ENCODE results near the gene ZNF507. TPM values are rescaled to one million over a fixed set of nuclear protein-coding genes. Genes with fewer than 3 reads are reported as not detected.

The ZNF507 gene
- total RNA-seq, 1 donor from 2014 or later, result 22.2 TPM

- TF ChIP-seq CTCF (IDR thresholded peaks at IDR 0.05; ENCODE audit: unreplicated experiment), result no peak
- Mint-ChIP-seq H3K27me3 (ENCODE audit: unreplicated experiment) (no peaks in the 10 kb centered on the region), H3K27ac (ENCODE audit: unreplicated experiment) (no peak overlapping the region), H3K9me3 (ENCODE audit: unreplicated experiment) (no peaks in the 10 kb centered on the region), H3K4me1 (ENCODE audit: unreplicated experiment) (no peaks in the 10 kb centered on the region), H3K4me3 (ENCODE audit: unreplicated experiment) (no peak overlapping the region), H3K36me3 (ENCODE audit: low read depth, unreplicated experiment) (peaks cover 39% of the 10 kb centered on the region)
- DNase-seq (ENCODE audit: low spot score), result no peak
Measured at GRCh38 chr19:32367063-32367462, 21.7 kb downstream of the ZNF507 start.

- H3K36me3 Mint-ChIP-seq (ENCODE audit: low read depth, unreplicated experiment), result peaks cover 36% of the 10 kb centered on the region
- TF ChIP-seq CTCF (IDR thresholded peaks at IDR 0.05; ENCODE audit: unreplicated experiment), result no peak
- H3K9me3 Mint-ChIP-seq (ENCODE audit: unreplicated experiment), result no peaks in the 10 kb centered on the region
- no peak for DNase-seq (ENCODE audit: low spot score)
- no peak overlapping the region for H3K27ac Mint-ChIP-seq (ENCODE audit: unreplicated experiment)
- H3K4me3 Mint-ChIP-seq (ENCODE audit: unreplicated experiment), result no peak overlapping the region
- no peaks in the 10 kb centered on the region for H3K4me1 Mint-ChIP-seq (ENCODE audit: unreplicated experiment)
- no peaks in the 10 kb centered on the region for H3K27me3 Mint-ChIP-seq (ENCODE audit: unreplicated experiment)
Measured at GRCh38 chr19:32367948-32368536, 22.6 kb downstream of the ZNF507 start.

GRCh38 chr19:32368787-32369186 lies 23.4 kb downstream of the ZNF507 start:
- Mint-ChIP-seq H3K9me3 (ENCODE audit: unreplicated experiment) (no peaks in the 10 kb centered on the region), H3K27me3 (ENCODE audit: unreplicated experiment) (no peaks in the 10 kb centered on the region), H3K4me1 (ENCODE audit: unreplicated experiment) (no peaks in the 10 kb centered on the region), H3K27ac (ENCODE audit: unreplicated experiment) (no peak overlapping the region), H3K4me3 (ENCODE audit: unreplicated experiment) (no peak overlapping the region), H3K36me3 (ENCODE audit: low read depth, unreplicated experiment) (peaks cover 39% of the 10 kb centered on the region)
- TF ChIP-seq CTCF (IDR thresholded peaks at IDR 0.05; ENCODE audit: unreplicated experiment), result no peak
- DNase-seq (ENCODE audit: low spot score), result no peak

- Mint-ChIP-seq H3K36me3 (ENCODE audit: low read depth, unreplicated experiment) (peaks cover 40% of the 10 kb centered on the region), H3K4me3 (ENCODE audit: unreplicated experiment) (peak overlapping the region; percentile 4), H3K9me3 (ENCODE audit: unreplicated experiment) (no peaks in the 10 kb centered on the region), H3K27ac (ENCODE audit: unreplicated experiment) (no peak overlapping the region), H3K27me3 (ENCODE audit: unreplicated experiment) (no peaks in the 10 kb centered on the region), H3K4me1 (ENCODE audit: unreplicated experiment) (no peaks in the 10 kb centered on the region)
- TF ChIP-seq CTCF (IDR thresholded peaks at IDR 0.05; ENCODE audit: unreplicated experiment), result no peak
- DNase-seq (ENCODE audit: low spot score), result no peak
Measured at GRCh38 chr19:32372726-32373517, 27.5 kb downstream of the ZNF507 start.

Data from endothelial cell (in vitro differentiated cells).